MM.1S (cell line): Measurements from ENCODE around the gene CHID1.

Experiments
- CTCF ChIP-seq: fragments of 300-600 bp; sonication (generic); IDR thresholded peaks from 2 replicates; pipeline ENCODE4 v1.5.1; 2016; ENCODE audit warnings: antibody characterized with exemption, low read length, mixed read lengths
- EZH2 ChIP-seq: fragments of 300-600 bp; sonication (generic); optimal IDR thresholded peaks from 2 replicates; pipeline ENCODE3; 2017; ENCODE audit warnings: low read depth, mild to moderate bottlenecking, antibody characterized with exemption, low read length, mixed read lengths

- TF ChIP-seq CTCF (no peak), EZH2 (no peak)
Measured at GRCh38 chr11:837189-837989, 73.2 kb downstream of the CHID1 start.
